Stomach (tissue), 9 donors: Measurements from ENCODE around the gene THOC6. TPM values are rescaled to one million over a fixed set of nuclear protein-coding genes. Genes with fewer than 3 reads are reported as not detected.
A peak's percentile ranks its signal among the peaks of the same experiment; 100 is the strongest.

Experiments used
- DNase-seq, 2 donors: peaks; one replicate each; pipeline versions ENCODE4 v3.0.0 to v3.0.0-alpha.2; 2013 to 2019
- H3K27ac ChIP-seq, 5 donors: fragments of 200-600 bp in 4 of 5; sonication (generic) in 4 of 5; one replicate each; pipeline ENCODE4 v1.5.1; 2013 to 2019; ENCODE audit warnings: mild to moderate bottlenecking in 1 of 5, moderate library complexity in 1 of 5
- H3K27me3 ChIP-seq, 3 donors: fragments of 200-600 bp; sonication (generic); one replicate each; pipeline ENCODE4 v1.5.1; 2017 to 2019; ENCODE audit warnings: mixed run types in 1 of 3
- H3K36me3 ChIP-seq, 4 donors: fragments of 200-600 bp; sonication (generic); 1 replicate in 3 of 4; 2 replicates in 1 of 4; pipeline ENCODE4 v1.5.1; 2016 to 2019
- H3K4me1 ChIP-seq, 4 donors: fragments of 200-600 bp; sonication (generic); one replicate each; pipeline ENCODE4 v1.5.1; 2016 to 2019
- H3K4me3 ChIP-seq, 4 donors: fragments of 200-600 bp; sonication (generic) in 3 of 4; one replicate each; pipeline ENCODE4 v1.5.1; 2016 to 2019; ENCODE audit warnings: mild to moderate bottlenecking in 1 of 4
- H3K9me3 ChIP-seq, 4 donors: fragments of 200-600 bp; sonication (generic); one replicate each; pipeline ENCODE4 v1.5.1; 2016 to 2019
- EP300 ChIP-seq: sonication (generic); formaldehyde crosslinking; IDR thresholded peaks from one replicate; pipeline ENCODE4 v1.6.1; 2017; ENCODE audit warnings: antibody characterized with exemption
- POLR2A ChIP-seq, 4 donors: fragments of 450-650 bp; IDR thresholded peaks; one replicate each; pipeline ENCODE4 v1.6.1; 2016; ENCODE audit warnings: antibody characterized with exemption in 4 of 4, control low read depth in 2 of 4, mild to moderate bottlenecking in 1 of 4, moderate library complexity in 1 of 4
- POLR2AphosphoS5 ChIP-seq, 3 donors: sonication (generic); formaldehyde crosslinking; IDR thresholded peaks; one replicate each; pipeline ENCODE4 v1.6.1; 2016; ENCODE audit warnings: antibody characterized with exemption in 3 of 3
- WGBS, 5 donors: extraction: QIAGEN DNeasy Blood & Tissue Kit in 3 of 5; methylation state at CpG; one replicate each; pipeline versions ENCODE4 v1.1.5 to v1.1.7; 2013 to 2018; 5-methylcytosine and 5-hydroxymethylcytosine counted together
- intact Hi-C: fragments of 100-400 bp; cut with DNase I; formaldehyde crosslinking; loops from one replicate; pipeline ENCODE4 v1.15.1; 2023; ENCODE audit warnings: low total_unique reads
- polyA plus RNA-seq, 3 donors: library from polyadenylated mRNA; stranded (reverse); fragments of 200-250 nt; gene quantifications; one replicate each; pipeline ENCODE4 v1.2.3, GENCODE V29; 2013
- total RNA-seq, 5 donors: library from RNA; depleted of rRNA; stranded (reverse); fragments of >200 nt; gene quantifications; one replicate each; pipeline versions ENCODE4 v1.1.0 to v1.2.3, GENCODE V29; 2014 to 2016
- TF ChIP-seq, protein P1 (sequence below), 7 experiments: fragments of 450-650 bp in 4 of 7; fragments of 200-600 bp in 3 of 7; sonication (generic) in 3 of 7; IDR thresholded peaks; one replicate each; pipeline ENCODE4 v1.5.1; 2016 to 2019; ENCODE audit warnings: antibody characterized with exemption in 7 of 7, control low read depth in 2 of 7, mild to moderate bottlenecking in 1 of 7
- donor health status: healthy with polysubstance abuse.
- donor health status: Bipolar disorder and iron deficiency.
- donor health status: healthy.

THOC6 gene
- total and polyA plus RNA-seq, 8 donors, result 10.5 to 97.9 (median 22.3) TPM; not detected in 1

DNA sequence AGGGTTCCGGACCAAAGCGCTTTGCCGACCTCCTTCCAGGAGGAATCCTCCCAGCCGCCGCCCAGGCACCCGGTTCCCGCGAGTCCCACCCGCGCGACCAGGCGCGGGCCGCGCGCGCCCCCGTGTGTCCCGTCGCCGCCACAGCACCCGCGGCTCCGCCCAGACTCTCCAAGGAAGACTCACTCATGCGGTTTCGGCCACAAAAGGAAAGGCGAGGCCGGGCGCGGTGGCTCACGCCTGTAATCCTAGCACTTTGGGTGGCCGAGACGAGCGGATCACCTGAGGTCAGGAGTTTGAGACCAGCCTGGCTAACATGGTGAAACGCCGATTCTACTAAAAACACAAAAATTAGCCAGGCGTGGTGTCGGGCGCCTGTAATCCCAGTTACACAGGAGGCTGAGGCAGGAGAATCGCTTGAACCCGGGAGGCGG, 40.1 kb upstream of the THOC6 start:
- peak; percentile 85 to 92 for DNase-seq
- intact Hi-C loops, result no loop called here
- TF ChIP-seq EP300 (no peak), POLR2AphosphoS5 (IDR thresholded peaks at IDR 0.05) (peak in 1 of 3 donors; percentile 53)
- TF ChIP-seq, protein P1, sequence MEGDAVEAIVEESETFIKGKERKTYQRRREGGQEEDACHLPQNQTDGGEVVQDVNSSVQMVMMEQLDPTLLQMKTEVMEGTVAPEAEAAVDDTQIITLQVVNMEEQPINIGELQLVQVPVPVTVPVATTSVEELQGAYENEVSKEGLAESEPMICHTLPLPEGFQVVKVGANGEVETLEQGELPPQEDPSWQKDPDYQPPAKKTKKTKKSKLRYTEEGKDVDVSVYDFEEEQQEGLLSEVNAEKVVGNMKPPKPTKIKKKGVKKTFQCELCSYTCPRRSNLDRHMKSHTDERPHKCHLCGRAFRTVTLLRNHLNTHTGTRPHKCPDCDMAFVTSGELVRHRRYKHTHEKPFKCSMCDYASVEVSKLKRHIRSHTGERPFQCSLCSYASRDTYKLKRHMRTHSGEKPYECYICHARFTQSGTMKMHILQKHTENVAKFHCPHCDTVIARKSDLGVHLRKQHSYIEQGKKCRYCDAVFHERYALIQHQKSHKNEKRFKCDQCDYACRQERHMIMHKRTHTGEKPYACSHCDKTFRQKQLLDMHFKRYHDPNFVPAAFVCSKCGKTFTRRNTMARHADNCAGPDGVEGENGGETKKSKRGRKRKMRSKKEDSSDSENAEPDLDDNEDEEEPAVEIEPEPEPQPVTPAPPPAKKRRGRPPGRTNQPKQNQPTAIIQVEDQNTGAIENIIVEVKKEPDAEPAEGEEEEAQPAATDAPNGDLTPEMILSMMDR (IDR thresholded peaks at IDR 0.05), result peak in 5 of 7 experiments; percentile 60 to 97 (median 97)
- Histone ChIP-seq H3K36me3 (no peaks in the 10 kb centered on the region), H3K27ac (peak overlapping the region in 1 of 5 donors; percentile 8), H3K4me3 (peak overlapping the region in 3 of 4 donors; percentile 3 to 26 (median 23)), H3K27me3 (peaks cover 0 to 29% (median 7%) of the 10 kb centered on the region in 3 donors), H3K9me3 (no peaks in the 10 kb centered on the region), H3K4me1 (peaks cover 21 to 50% (median 44%) of the 10 kb centered on the region in 4 donors)
- WGBS, 5 donors, result 8 to 33% (median 10%) methylated on average over 13 to 42 of the region's 42 CpGs

DNA sequence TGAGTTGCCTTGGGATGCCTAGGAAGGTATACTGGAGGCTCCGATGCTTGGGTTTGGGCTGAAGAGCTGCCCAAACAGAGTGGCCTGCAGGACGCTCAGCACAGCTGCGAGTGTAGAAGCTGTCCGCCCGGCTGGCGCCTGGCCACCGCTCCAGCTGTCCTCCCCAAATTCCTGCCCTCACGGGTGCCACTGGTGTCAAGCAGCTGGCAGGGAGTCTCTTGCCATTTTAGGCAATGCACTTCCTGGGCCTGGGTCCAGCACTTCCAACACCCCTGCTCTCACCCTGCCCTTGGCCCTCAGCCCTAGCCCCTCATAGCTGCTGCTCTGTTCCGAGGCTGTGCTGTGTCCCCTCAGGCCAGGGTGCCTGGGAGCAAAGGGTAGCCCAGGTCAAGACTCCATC, 38.4 kb upstream of the THOC6 start:
- Histone ChIP-seq H3K36me3 (no peaks in the 10 kb centered on the region), H3K4me1 (peaks cover 13 to 38% (median 34%) of the 10 kb centered on the region in 4 donors), H3K27me3 (peaks cover 0 to 34% (median 4%) of the 10 kb centered on the region in 3 donors), H3K27ac (no peak overlapping the region), H3K4me3 (no peak overlapping the region), H3K9me3 (no peaks in the 10 kb centered on the region)
- intact Hi-C loops, result no loop called here
- WGBS, 5 donors, result 29 to 50% (median 33%) methylated on average over 9 of the region's 9 CpGs
- no peak for TF ChIP-seq POLR2AphosphoS5 (IDR thresholded peaks at IDR 0.05)
- TF ChIP-seq POLR2A (IDR thresholded peaks at IDR 0.05), result no peak
- TF ChIP-seq, protein P1 (IDR thresholded peaks at IDR 0.05), result no peak
- TF ChIP-seq EP300, result no peak
- DNase-seq, result no peak

DNA sequence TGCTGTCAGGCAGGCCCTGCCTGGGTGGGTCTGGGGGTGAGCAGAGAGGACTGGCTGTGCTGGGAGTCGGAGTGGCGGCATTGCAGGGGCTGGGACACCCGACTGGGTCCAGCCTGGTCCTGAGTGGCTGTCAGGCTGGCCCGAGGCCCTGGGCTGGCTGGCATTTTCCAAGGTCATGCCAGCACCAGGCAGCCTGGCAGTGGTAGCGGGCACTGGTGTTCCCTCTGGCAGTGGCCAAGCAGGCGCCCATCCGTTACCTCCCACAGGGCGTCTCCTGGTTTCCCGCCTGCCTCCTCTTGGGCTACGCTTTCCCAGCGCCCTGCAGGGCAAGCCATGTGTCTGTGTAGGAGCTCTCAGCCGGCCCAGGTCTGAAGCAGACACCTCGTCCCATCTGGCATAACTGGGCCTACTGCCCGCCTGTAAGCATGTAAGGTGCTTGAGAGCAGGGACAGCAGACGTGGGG, 37.9 kb upstream of the THOC6 start:
- Histone ChIP-seq H3K27ac (no peak overlapping the region), H3K4me1 (peaks cover 10 to 38% (median 30%) of the 10 kb centered on the region in 4 donors), H3K9me3 (no peaks in the 10 kb centered on the region), H3K27me3 (peaks cover 0 to 38% (median 8%) of the 10 kb centered on the region in 3 donors), H3K36me3 (no peaks in the 10 kb centered on the region), H3K4me3 (no peak overlapping the region)
- 26 to 70% (median 55%) methylated on average over 5 to 15 of the region's 15 CpGs for WGBS, 5 donors
- DNase-seq, result peak in 1 of 2 donors; percentile 68
- TF ChIP-seq POLR2AphosphoS5 (IDR thresholded peaks at IDR 0.05), result no peak
- intact Hi-C loops, result no loop called here

DNA sequence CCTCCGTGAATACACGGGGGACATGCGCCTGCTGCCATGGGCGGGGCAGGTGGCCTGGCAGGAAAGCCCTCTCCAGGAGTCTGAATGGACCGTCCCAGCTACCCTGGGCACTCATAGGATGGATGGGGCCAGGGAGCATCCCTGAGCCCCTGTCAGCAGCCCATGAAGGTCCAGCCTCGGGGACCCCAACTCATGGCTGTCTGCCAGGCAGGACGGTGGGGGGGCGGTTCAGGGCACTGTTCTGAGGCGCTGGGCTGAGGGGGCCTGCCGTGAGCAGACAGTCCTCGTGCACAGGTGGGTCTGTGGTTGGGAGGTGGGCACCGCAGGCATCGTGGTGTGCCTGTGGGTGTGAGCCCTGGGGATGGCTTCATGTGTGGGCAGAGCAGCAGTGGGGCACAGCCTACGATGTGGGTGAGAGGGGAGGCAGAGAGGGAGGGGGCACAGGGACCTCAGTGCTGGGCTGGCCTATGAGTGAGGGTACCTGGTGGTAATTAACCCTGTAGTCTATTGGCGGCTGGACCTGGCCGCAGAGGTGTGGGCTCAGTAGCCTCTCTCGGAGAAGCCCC, 37.1 kb upstream of the THOC6 start:
- 71 to 79% (median 76%) methylated on average over 15 to 17 of the region's 17 CpGs for WGBS, 5 donors
- Histone ChIP-seq H3K36me3 (no peaks in the 10 kb centered on the region), H3K4me1 (peaks cover 6 to 32% (median 23%) of the 10 kb centered on the region in 4 donors), H3K27ac (no peak overlapping the region), H3K9me3 (no peaks in the 10 kb centered on the region), H3K4me3 (no peak overlapping the region), H3K27me3 (peaks cover 0 to 43% (median 8%) of the 10 kb centered on the region in 3 donors)
- TF ChIP-seq, protein P1 (IDR thresholded peaks at IDR 0.05), result no peak
- no peak for TF ChIP-seq POLR2AphosphoS5 (IDR thresholded peaks at IDR 0.05)
- no peak for TF ChIP-seq EP300
- TF ChIP-seq POLR2A (IDR thresholded peaks at IDR 0.05), result no peak
- intact Hi-C loops, result no loop called here
- DNase-seq, result no peak

DNA sequence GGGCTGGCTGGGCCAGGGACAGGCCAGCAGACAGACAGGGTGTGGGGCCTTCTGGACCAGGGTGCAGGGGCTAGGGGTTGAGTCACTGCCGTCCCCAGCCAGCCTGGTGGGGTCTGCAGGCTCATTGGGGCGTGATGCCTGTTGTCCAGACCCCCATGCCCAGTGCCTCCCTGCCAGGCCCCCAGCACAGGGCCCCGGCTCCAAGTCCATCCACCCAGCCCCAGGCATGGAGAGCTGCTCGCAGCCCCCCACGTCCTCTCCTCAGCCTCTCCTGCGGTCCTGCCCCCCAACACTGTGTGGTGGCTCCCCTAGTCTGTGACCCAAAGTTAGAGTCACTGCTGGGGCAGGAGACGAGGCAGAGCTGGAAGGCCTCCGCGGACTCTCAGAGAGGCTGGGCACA, 36.5 kb upstream of the THOC6 start:
- no peak for TF ChIP-seq POLR2A (IDR thresholded peaks at IDR 0.05)
- no peak for TF ChIP-seq EP300
- TF ChIP-seq POLR2AphosphoS5 (IDR thresholded peaks at IDR 0.05), result no peak
- TF ChIP-seq, protein P1 (IDR thresholded peaks at IDR 0.05), result no peak
- DNase-seq, result no peak
- intact Hi-C loops, result no loop called here
- peaks cover 6 to 32% (median 23%) of the 10 kb centered on the region in 4 donors for H3K4me1 ChIP-seq
- no peak overlapping the region for H3K4me3 ChIP-seq
- H3K27ac ChIP-seq, result no peak overlapping the region
- no peaks in the 10 kb centered on the region for H3K9me3 ChIP-seq
- WGBS, 5 donors, result 83 to 93% (median 90%) methylated on average over 6 to 9 of the region's 9 CpGs
- no peaks in the 10 kb centered on the region for H3K36me3 ChIP-seq
- peaks cover 0 to 43% (median 8%) of the 10 kb centered on the region in 3 donors for H3K27me3 ChIP-seq
